GM18870 (cell line): Measurements from ENCODE around the gene TTC7B.

Source experiments
- ATAC-seq: cut with Tn5 transposase; IDR thresholded peaks from one replicate; pipeline ENCODE4 v1.9.1; 2021; ENCODE audit warnings: moderate library complexity; ENCODE audit not compliant: unreplicated experiment

Gene TTC7B

DNA sequence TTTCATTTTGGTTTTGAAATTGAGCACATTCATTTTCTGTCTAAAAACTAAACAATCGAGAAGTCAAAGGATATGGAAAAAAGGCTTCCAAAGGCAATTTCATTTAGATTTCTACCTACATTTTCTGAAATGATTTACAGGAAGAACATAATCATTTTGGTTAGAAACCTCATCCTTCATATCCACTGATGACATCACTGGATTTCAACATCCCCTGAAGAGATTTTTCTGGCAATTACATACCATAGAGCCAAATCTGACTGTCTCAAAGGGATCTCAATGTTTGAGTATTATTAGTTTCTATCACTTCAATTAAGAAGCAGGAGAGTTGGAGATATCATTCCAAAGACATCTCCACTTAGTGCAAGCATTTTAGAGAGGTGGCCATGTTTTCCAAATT, 137.8 kb downstream of the TTC7B start:
- ATAC-seq: no peak

DNA sequence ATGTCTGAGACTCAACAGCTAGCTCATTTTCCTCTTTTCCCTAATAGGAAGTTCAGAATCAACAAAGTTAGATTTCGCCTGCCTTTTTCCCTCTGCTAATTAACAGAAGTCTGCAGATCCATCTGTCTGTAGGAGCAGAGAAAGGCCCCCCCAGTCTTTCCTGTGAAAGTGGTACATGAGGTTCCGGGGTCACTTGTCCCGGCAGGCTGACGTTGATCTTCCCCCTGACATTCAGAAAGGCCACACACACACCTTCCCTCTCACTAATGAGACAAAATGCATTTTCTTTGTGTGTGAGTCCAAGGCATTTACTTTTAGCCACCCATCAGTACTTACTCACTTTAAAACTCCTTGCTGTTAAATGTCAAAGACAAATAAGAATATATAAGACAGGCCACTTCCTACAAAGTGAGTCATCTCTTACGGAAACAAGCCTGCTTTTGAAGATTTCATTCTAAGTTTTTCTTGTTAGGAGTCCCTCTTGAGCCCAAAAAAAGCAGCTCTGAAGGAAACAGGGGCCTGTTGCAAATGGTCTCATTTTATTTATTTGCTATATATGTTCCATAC, 138.7 kb downstream of the TTC7B start:
- no peak for ATAC-seq

DNA sequence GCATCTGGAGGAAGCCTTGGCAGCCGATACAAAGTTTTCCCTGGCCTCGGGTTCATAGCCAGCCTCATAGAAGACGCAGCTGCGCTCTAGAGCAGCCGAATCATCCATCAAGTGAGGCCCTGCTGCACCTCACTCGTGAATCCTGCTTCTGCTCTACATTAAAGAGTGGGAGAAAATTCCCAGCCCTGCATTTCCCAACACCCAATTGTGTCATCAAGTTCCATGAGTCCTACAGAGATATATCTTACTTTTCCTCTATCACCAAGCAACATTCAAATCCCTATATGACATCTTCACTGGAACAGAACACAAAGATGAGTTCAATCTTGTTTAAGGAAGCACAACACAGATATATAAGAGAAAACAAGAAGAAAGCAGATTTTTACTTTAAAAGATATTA, 139.3 kb downstream of the TTC7B start:
- no peak for ATAC-seq

DNA sequence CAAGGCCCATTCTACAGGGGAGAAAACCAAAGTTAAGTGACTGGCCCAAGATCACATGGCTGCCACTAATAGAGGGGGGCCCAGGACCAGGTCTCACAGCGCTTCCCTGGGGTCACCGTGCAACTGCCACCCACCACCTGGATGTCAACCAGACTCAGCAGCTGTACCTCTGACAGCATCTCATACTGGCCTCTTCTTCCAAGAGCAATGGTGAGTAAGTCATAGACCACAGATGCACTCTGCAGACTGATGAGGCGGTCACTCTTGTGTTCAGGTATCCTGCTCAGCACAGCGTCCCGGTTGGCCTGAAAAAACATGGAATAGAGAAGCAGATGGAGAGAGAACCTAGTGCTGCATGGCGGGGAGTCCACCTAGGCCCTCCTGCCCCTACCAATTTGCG, 139.9 kb downstream of the TTC7B start:
- no peak for ATAC-seq

DNA sequence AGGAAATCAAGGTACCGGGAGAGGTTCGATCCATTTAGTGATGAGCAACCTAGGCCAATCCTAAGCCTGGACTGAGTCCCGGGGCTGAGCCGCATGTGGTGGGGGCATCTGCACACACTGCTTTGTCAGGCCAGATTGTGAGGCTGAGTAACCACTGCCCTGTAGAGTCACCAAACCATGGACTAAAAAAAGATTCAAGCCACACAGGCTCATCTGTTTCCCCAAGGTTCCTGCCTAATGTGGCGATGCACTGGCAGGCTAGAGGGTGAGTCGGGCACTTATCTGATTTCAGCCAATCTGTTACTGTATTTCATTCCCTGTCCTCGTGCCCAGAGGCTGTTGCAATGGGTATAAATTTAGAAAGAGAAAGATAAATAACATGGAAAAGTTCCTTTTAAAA, 140.8 kb downstream of the TTC7B start:
- no peak for ATAC-seq

DNA sequence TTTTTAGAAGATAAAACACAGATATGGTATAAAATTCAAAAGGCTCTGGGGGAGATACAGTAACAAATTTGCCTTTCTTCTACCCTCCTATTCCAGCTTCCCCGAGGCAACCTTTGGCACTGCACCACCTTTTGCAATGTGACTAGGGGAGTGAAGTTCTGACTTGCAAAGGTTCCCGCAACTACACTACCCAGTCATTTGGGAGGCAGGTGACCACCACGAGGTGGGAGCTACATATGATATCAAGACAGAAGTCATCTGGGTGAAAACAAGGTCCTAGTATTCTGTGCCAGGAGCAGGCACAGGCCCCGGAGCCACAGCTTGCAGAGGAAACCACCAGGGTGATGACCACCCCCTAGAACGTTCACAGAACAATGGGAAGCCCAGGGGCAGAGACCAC, 141.5 kb downstream of the TTC7B start:
- ATAC-seq: no peak

DNA sequence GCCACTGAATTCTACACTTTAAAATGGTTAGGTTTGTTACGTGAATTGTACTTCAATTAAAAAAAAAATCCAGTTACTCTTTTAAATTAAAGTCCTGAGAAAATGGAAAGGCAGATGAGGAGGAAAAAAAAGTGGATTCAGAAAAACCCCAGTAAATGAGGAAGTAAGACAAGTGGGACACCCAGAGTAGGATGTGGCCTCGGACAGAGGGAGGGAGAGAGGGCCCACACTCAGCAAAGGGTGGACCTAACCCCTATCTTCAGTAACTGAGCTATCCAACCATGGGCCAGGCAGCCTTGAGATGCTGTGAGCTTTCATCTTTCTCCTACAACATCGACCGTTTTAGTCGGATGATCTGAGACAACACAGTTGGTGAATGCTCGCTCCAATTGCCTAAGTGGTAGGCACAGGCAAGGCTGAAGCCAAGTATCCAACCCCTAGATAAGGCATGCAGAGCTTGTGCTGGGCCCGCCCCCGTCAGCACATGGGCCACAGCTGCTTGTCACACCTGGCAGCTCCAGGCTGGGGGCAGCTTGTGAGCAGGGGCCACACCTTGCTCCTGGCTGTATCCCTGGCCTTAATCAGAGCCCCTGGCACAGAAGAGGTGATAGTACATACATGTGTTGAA, 142.1 kb downstream of the TTC7B start:
- ATAC-seq: no peak

DNA sequence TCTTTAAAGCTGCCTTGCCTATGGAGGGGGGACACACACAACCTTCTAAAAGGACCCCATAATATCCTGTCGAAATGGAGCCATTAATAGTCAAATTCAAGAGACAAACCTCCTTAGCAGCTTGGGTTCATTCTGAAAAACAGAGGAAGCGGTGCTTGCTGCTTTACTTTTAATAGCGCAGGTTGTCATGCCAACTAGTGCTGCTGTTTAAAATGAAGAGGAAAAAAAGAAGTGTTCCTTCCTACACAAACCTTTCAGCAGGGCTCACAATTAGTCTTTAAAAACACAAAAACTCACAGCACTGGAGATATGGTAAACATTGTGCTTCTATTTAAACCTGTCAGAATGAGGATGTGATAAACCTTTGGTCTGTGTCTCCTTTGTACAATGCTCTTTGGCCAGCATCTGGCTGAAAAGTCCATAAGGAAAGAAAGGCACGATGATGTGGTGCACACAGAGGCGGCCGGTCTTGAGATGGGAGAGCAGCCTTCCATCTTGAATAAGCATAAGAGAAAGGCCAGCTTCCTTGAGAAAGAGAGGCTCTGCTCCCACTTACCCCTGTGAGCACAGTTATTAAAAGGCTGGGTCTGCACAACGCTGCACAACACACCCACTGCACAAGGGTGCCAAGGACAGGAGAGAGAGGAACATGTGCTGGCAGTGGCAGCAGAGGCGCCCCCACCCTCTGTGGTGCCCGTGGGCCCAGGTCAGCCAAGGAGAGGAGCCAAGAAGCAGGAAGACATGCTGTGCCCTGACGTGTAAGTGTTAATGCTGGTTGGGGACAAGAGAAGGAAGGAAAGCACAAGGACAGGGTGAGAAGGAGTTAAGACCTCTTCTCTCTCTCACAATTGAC, 144.6 kb downstream of the TTC7B start:
- no peak for ATAC-seq

DNA sequence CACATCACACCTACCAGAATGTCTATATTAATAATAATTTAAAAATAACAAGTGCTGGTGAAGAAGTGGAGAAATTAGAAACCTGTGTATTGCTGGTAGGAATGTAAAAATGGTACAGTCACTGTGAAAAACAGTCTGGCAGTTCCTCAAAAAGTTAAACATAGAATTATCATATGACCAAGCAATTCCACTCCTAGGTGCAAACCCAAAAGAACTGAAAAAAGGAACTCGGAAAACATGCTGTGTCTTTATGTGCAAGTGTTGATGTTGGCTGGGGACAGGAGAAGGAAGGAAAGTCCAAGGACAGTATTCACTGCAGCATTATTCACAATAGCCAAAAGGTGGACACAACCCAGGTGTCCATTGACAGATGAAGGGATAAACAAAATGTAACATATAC, 146.5 kb downstream of the TTC7B start:
- no peak for ATAC-seq

DNA sequence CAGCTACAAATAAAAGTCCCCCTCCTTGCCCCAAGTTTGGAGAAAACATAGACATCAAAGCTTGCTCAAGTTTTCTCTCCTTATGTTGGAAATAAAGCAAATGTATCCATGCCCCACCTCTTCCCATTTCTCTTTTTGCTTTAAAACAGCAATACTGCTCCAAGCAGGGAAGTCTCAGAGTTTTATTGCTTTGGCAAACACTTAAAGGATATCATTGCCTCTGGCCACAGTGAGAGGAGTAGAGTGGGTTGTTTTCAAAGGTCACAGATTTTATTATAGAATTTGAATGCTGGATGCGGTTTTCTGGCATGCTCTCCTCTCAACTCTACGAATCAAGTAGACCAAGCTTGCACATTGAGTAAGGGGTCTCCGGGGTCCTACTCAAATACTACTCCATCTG, 149.7 kb downstream of the TTC7B start:
- no peak for ATAC-seq

DNA sequence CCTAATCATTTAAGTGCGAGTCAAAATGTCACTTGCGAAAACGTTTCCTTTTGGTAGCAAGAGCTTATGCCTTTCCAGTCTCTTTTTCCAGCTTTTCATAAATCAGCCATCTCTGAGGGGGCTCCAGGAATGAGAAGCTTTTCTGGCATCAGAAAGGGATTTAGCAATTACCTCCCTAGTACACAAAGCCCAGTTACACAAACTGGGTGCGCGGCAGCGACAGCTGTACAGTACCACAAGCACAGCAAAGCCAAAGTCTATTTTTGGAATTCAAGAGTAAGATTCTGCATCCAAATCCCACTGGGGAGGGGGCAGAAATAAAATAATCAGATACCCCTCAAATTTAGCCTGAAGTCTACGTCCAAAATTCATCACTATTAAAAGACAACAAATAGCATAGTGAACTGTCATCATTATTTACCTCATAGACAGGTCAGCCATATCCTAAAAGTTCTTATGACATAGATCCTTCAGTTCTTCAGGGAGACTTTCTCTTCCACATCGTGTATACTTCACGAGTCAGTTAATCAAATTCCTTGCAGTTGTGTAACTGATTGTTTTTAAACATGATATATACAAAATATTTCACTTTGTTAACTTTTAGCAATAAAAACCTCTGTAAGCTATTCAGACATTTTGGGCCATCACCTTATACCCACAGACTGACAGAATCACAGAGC, 150.8 kb downstream of the TTC7B start:
- ATAC-seq: no peak

DNA sequence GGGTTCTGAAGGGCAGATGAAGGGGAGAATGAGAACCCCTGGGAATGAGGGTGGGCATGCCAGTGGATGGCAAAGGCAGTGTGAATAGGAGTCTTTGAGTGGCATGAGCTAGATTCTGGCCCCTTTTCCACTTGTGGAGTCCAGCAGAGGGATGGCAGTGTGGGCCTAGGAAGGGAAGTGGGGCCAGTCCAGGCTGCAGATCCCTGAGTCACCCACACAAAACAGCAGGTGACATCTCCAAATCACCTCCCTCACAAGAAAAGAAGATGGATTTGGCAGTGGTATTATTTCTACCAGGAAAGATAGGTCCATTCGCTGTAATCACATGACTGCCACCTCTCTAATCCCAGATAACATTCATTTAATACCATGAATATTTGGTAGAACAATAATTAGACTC, 151.3 kb downstream of the TTC7B start:
- no peak for ATAC-seq

DNA sequence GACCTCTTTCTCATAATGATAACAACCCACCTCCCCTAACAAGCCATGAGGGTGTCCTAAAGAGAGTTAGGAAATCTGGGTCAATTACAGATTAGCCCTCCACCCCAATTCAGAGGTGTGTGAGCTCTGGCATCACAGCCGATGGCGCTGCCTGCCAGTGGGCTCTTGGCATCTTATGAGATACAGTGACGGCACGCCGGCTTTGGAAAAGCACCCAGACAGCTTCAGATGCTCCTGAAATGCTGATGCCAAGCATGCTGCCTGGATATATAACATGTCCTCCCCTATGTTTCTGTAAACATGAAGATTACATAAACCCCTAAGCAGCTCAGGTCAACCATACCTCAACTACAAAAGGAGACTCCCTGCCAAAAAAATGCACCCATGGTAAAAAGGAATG, 152.6 kb downstream of the TTC7B start:
- no peak for ATAC-seq

DNA sequence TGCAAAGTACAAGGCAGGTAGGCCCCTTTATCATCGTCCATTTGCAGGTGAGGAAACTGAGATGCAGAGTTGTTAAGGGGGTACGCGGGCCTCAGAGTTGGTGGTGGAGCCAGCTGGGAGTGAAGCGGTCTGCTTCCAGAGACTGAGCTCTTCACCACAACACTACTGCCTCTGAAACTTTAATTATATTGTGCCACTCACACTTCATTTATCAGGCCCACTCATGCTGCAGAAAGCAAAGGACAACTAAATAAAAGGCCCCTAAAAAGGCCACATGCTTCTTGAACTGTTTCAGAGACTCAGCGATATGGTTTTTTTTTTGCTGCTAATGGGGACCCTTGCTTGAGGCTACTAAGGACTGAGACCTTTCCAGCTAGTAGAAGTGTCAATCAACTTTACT, 153.1 kb downstream of the TTC7B start:
- no peak for ATAC-seq

DNA sequence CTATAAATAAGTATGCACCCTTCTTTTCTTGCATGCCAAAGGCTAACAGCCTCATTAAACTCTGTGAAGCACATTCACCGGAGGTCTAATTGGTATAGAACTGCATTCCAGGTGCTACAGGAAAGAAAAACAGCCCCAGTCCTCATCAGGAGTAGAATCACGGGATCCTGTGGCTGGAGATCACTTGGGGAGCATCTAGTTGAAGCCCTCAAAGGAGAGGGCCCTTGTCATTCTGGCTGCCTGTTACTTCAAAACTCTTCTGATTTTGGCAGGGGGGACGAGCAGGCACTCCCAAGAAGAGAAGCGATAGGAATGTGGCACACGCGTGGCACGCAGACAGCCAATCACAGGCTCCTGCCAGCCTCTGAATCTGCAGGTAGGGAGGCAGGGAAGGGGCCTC, 154.4 kb downstream of the TTC7B start:
- ATAC-seq: no peak

DNA sequence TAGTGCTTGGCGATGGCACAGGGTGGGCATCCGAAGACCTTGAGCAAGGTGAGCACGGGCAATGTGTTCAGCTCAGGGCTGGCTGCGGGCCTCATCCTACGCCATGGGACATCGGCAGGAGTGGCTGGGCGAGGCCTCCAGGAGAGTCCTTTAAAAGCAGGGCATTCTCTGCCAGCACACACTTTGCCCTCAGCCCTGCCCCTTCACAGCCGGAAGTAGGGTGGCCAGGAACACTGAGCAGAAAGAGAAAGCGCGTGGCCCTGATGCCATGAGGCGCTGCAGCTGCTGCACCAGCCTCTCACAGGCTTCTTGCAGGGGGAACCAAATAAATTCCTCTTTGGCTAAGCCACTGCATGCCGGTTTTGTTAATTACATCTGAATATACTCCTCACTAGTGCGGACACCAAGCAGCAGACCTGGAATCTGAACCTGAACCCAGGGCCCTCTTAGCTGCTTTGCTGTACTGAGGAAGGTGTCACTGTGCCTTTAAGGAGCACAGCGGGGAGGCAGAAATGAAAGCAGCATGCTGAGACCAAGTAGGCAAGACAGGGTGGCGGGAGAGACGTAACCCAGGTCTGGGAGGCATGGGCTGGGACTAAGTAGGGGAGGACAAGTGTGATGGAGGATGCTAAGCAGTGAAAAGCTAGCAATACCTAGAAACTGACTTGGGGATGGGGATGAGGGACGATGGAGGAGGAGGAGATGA, 155.2 kb downstream of the TTC7B start:
- no peak for ATAC-seq

DNA sequence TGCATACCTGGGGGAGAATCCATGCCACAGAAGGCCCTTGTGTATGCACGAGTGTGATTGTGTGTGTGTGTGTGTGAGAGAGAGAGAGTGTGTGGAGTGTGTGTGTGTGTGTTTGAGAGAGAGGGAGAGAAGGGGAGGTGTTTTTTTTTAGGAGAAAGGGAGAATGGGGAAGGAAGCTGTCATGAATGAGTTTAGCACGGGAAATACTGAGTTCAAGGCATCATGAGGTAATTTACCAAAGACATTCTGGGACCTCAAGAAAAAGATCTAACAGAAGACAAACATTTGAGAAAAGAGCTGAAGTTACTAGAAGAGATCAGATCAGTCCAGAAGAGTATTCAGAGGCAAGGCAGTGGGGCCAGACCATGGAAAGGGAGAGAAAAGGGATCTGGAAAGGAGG, 157.1 kb downstream of the TTC7B start:
- no peak for ATAC-seq

DNA sequence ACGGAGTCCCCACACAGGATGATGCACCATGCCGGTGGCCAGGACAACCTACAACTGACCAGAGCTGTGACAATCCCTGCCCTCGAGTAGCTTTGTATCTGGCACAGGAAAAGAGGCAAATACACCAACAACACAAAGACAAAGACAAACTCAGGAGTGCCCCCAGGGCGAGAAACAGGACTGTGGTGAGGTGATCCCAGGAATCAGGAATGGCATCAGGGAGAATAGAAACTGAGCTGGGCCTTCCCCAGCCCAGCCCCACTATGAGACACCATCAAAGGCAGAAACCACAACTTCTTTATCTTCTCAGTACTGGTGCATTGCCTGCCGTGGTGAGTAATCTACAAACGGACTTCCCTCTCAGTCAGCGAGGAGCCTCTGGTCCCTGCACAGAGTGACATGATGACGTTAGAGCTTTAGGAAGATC, 157.7 kb downstream of the TTC7B start:
- ATAC-seq: no peak

DNA sequence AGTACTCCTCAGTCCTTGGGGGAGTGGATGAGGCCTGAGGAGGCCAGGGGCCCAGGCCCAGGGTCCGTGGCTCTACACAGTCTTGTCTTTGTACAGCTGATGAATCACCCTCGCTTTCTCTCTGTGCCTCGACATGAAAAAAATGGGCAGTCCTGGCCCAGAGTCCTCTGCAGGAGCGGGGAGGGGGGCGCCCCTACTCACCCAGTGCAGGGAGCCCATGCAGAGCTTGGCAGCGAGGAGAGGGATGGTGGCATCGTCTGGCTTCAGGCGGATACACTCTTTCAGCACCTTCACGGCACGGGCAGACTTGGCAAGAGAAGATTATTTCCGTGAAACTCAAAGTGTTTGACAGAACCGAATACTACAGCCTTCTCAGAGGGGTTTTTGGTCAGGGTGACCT, 159.3 kb downstream of the TTC7B start:
- no peak for ATAC-seq

DNA sequence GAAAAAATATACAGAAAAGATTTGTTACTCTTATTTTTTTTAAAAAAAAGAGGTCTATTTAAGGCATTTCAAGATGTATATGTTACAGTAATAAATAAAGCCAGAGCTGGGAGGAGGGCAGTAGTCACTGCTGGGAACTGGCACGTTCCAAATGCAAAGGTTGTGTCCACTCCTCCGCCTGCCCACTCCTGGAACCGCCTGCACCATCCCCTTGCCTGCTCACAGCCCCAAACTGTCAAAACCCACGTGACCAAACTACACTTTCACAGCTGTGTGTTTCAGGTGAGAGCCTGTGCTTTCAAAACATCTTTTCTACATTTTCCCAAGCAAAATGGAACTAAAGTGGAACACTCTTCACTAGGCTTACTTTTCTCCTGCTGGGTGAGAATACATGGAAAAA, 160.4 kb downstream of the TTC7B start:
- no peak for ATAC-seq

DNA sequence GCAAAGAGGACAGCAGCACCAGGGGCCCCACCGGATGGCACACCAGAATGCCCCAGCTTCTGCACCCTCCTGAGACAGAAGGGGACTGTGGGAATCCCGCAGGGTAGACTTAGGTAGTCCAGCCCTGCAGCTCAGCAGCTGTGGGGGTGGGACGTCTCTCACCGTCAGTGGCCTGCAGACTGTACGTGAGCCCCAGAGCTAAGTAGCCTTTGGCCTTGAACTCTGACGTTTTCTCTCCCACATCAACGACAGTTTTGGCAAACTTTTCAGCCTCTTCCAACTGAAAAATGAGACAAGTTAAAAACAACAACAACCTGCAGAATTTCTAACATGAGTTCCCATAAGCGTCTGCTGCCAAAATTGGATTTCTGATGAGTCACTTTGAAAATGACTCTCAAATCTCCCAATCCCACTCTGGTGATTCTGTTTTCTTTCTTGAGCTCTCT, 161.4 kb downstream of the TTC7B start:
- no peak for ATAC-seq
